Measurements from ENCODE around the gene SENP2.
A peak's percentile ranks its signal among the peaks of the same experiment; 100 is the strongest.
"Not testable (repeated sequence)": the region's sequence is repeated elsewhere in the genome, so short reads cannot be mapped to it uniquely, and the experiment has no call there.

Gene SENP2

DNA sequence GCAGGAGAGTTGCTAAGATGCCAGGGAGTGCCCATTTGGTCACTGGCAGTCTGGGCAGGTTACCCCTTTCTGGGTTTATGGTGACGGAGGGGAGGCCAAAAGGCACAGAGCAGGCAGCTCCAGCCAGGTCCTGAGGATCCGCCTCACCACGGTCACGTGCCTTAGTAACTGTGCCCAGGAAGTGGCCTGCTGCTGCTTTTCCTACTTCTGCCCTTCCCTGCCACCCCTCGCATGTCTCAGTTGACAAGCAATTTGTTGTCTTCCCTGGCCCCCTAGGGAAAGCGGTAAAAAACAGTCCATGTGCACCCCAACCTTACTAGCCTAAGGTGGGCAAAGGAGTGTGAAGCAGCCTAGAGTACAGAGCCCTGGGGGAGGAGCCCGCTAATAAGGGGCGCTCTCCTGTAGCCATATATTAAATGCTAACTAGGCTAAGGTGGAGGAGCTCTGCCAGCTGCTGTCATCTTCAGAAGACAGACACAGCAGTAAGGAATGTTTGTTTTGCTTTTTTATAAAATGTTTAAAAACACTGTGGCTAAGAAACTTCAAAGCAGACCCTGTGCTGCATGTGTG is 24.6 kb upstream of the SENP2 start:
- TF ChIP-seq, protein P1, sequence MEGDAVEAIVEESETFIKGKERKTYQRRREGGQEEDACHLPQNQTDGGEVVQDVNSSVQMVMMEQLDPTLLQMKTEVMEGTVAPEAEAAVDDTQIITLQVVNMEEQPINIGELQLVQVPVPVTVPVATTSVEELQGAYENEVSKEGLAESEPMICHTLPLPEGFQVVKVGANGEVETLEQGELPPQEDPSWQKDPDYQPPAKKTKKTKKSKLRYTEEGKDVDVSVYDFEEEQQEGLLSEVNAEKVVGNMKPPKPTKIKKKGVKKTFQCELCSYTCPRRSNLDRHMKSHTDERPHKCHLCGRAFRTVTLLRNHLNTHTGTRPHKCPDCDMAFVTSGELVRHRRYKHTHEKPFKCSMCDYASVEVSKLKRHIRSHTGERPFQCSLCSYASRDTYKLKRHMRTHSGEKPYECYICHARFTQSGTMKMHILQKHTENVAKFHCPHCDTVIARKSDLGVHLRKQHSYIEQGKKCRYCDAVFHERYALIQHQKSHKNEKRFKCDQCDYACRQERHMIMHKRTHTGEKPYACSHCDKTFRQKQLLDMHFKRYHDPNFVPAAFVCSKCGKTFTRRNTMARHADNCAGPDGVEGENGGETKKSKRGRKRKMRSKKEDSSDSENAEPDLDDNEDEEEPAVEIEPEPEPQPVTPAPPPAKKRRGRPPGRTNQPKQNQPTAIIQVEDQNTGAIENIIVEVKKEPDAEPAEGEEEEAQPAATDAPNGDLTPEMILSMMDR (IDR thresholded peaks at IDR 0.05; ENCODE audit: insufficient read depth, missing control alignments) = no peak
- DNase-seq (ENCODE audit: insufficient read length, low spot score) = no peak

GRCh38 chr3:185561958-185562357 is 24.1 kb upstream of the SENP2 start:
- FAIRE-seq = no peak
- TF ChIP-seq, protein P1 (IDR thresholded peaks at IDR 0.05; ENCODE audit: insufficient read depth, missing control alignments) = no peak
- DNase-seq (ENCODE audit: insufficient read length, low spot score) = no peak

More for the DNA sequence above, 24.6 kb upstream of the SENP2 start:
- no peak for FAIRE-seq

- FAIRE-seq (no peak), DNase-seq (ENCODE audit: insufficient read length, low spot score) (no peak)
- TF ChIP-seq, protein P1 (IDR thresholded peaks at IDR 0.05; ENCODE audit: insufficient read depth, missing control alignments) = no peak
These were observed 13.9 kb upstream of the SENP2 start for GRCh38 chr3:185572183-185572582.

DNA sequence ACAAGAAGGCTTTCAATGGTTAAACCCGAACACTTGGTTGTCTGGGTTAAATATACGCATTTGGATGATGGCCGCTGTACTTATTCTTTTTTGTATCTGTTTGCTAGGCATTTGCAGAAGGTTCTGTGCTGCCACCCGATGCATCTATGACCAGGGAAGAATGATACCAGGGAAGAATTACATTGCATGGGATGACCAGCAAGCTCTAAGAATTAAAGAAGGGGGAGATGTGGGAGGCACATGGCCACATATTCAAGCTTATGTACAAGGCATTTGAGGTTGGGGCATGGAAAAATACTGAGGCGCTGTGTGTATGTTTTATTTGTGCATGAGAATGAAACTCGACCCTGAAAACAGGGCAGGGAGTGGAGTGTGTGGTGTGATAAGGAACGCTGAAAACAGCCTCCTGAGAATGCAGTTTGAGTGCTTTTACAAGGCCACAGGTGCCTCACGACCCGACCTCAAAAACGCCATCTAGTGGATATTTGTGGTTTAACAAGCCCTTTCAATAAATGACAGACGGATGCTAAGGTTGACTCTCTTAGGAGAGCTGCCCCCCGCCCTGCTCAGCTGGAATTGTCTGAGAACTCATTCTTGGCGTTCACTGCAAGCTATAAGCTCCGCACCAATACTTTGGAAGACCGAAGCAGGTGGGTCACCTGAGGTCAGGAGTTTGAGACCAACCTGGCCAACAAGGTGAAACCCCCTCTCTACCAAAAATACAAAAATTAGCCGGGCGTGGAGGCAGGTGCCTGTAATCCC is 10.8 kb upstream of the SENP2 start:
- not testable (repeated sequence) for DNase-seq (ENCODE audit: insufficient read length, low spot score)
- FAIRE-seq = peak; percentile 35
- TF ChIP-seq, protein P1 (IDR thresholded peaks at IDR 0.05; ENCODE audit: insufficient read depth, missing control alignments) = peak; percentile 57

- no peak for DNase-seq (ENCODE audit: insufficient read length, low spot score)
- FAIRE-seq = no peak
- TF ChIP-seq, protein P1 (IDR thresholded peaks at IDR 0.05; ENCODE audit: insufficient read depth, missing control alignments) = no peak
These were observed 3.9 kb upstream of the SENP2 start for GRCh38 chr3:185582236-185582635.

DNA sequence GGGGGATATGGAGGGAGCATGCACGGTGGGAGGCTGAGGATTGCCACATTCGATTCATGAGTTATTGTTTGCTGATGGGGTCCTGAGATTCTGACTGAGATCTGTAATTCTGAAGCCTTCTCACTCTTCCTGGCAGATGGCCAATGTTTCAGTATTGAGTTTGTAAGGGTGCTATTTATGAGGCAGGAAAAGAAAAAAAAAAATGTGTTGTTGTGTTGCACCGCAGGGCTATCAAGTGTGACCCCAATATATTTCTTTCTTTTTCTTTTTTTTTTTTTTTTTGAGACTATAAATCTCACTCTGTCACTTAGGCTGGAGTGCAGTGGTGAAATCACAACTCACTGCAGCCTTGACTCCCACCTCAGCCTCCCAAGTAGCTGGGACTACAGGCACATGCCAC is 3.2 kb upstream of the SENP2 start:
- TF ChIP-seq, protein P1 (IDR thresholded peaks at IDR 0.05; ENCODE audit: insufficient read depth, missing control alignments) = no peak
- no peak for DNase-seq (ENCODE audit: insufficient read length, low spot score)
- FAIRE-seq = no peak

GRCh38 chr3:185583925-185584324 is 2.2 kb upstream of the SENP2 start:
- FAIRE-seq = no peak
- TF ChIP-seq, protein P1 (IDR thresholded peaks at IDR 0.05; ENCODE audit: insufficient read depth, missing control alignments) = no peak
- DNase-seq (ENCODE audit: insufficient read length, low spot score) = no peak

Data from D721Med (cell line).